Raji (cell line): ENCODE results near the gene RHD.

Experiments
- POLR2A ChIP-seq: IDR thresholded peaks from 2 replicates; pipeline ENCODE4 v1.6.1; 2011; ENCODE audit warnings: low read depth, low read length, control low read depth; ENCODE audit not compliant: insufficient read depth

The RHD gene

GRCh38 chr1:25343872-25344271 is 71.6 kb downstream of the RHD start:
- no peak for TF ChIP-seq POLR2A

GRCh38 chr1:25347556-25347955 is 75.2 kb downstream of the RHD start:
- no peak for TF ChIP-seq POLR2A

- no peak for TF ChIP-seq POLR2A
These were observed 77.3 kb downstream of the RHD start for GRCh38 chr1:25349606-25350005.

- no peak for TF ChIP-seq POLR2A
These were observed 83.6 kb downstream of the RHD start for GRCh38 chr1:25355841-25356395.

GRCh38 chr1:25356441-25356840 is 84.1 kb downstream of the RHD start:
- no peak for TF ChIP-seq POLR2A

GRCh38 chr1:25356848-25357247 is 84.5 kb downstream of the RHD start:
- no peak for TF ChIP-seq POLR2A

GRCh38 chr1:25360596-25361581 is 88.6 kb downstream of the RHD start:
- no peak for TF ChIP-seq POLR2A

GRCh38 chr1:25361901-25362300 is 89.6 kb downstream of the RHD start:
- no peak for TF ChIP-seq POLR2A

- TF ChIP-seq POLR2A, result no peak
These were observed 96.9 kb downstream of the RHD start for GRCh38 chr1:25369241-25369640.
